Gastrocnemius medialis (tissue), 4 donors: ENCODE data around the gene TNNT1. TPM values are rescaled to one million over a fixed set of nuclear protein-coding genes. Genes with fewer than 3 reads are reported as not detected.

Experiments
- ATAC-seq, 2 donors: fragments of 150-250 bp; one replicate each; pipeline ENCODE4 v1.9.1; 2016
- DNase-seq, 2 donors: peaks; one replicate each; pipeline ENCODE4 v3.0.0-alpha.2; 2019
- H3K27ac ChIP-seq, 4 donors: fragments of 200-600 bp; sonication (generic); 1 replicate in 1 of 4; 2 replicates in 3 of 4; pipeline ENCODE4 v1.5.1; 2016 to 2018; ENCODE audit warnings: mild to moderate bottlenecking in 2 of 4, moderate library complexity in 1 of 4
- H3K27me3 ChIP-seq, 3 donors: fragments of 200-600 bp; sonication (generic) in 2 of 3; 1 replicate in 1 of 3; 2 replicates in 2 of 3; pipeline versions ENCODE4 v1.5.1 to v1.6.0; 2016 to 2019; ENCODE audit warnings: mild to moderate bottlenecking in 1 of 3, moderate library complexity in 1 of 3
- H3K36me3 ChIP-seq, 2 donors: fragments of 200-600 bp; sonication (generic) in 1 of 2; one replicate each; pipeline ENCODE4 v1.5.1; 2017 to 2018
- H3K4me1 ChIP-seq, 2 donors: fragments of 200-600 bp; sonication (generic) in 1 of 2; one replicate each; pipeline ENCODE4 v1.5.1; 2016 to 2017; ENCODE audit warnings: mild to moderate bottlenecking in 2 of 2
- H3K4me3 ChIP-seq, 4 donors: fragments of 200-600 bp; sonication (generic) in 3 of 4; 1 replicate in 1 of 4; 2 replicates in 3 of 4; pipeline ENCODE4 v1.5.1; 2016 to 2019; ENCODE audit warnings: mild to moderate bottlenecking in 2 of 4
- H3K9me3 ChIP-seq, 3 donors: fragments of 200-600 bp; sonication (generic) in 2 of 3; 1 replicate in 1 of 3; 2 replicates in 2 of 3; pipeline ENCODE4 v1.5.1; 2016 to 2019
- POLR2A ChIP-seq, 2 donors: fragments of 450-650 bp; IDR thresholded peaks; one replicate each; pipeline ENCODE4 v1.6.1; 2017; ENCODE audit warnings: antibody characterized with exemption in 2 of 2, mild to moderate bottlenecking in 2 of 2, moderate library complexity in 2 of 2
- in situ Hi-C, 4 donors: fragments of 200-750 bp; cut with MboI; loops; one replicate each; pipeline versions ENCODE4 v1.15.0 to v1.8.0; 2017; ENCODE audit warnings: low sequenced_read_pairs in 4 of 4
- intact Hi-C: fragments of 100-400 bp; cut with DNase I; formaldehyde crosslinking; loops from one replicate; pipeline ENCODE4 v1.15.1; 2023; ENCODE audit warnings: low total_unique reads
- total RNA-seq, 4 donors: library from RNA; depleted of rRNA; stranded (reverse); fragments of >200 nt; gene quantifications; one replicate each; pipeline versions ENCODE4 v1.1.0 to v1.2.3, GENCODE V29; 2016
- TF ChIP-seq, protein P1 (sequence below), 5 experiments: fragments of 450-650 bp in 3 of 5; fragments of 200-600 bp in 2 of 5; sonication (generic) in 2 of 5; IDR thresholded peaks in 4 of 5; conservative IDR thresholded peaks in 1 of 5; 1 replicate in 4 of 5; 2 replicates in 1 of 5; pipeline ENCODE4 v1.5.1; 2016 to 2019; ENCODE audit warnings: antibody characterized with exemption in 5 of 5, mild to moderate bottlenecking in 3 of 5, moderate library complexity in 3 of 5

The TNNT1 gene
- total RNA-seq, 4 donors from 2014 or later, result 2,342 to 9,166 (median 6,627) TPM

DNA sequence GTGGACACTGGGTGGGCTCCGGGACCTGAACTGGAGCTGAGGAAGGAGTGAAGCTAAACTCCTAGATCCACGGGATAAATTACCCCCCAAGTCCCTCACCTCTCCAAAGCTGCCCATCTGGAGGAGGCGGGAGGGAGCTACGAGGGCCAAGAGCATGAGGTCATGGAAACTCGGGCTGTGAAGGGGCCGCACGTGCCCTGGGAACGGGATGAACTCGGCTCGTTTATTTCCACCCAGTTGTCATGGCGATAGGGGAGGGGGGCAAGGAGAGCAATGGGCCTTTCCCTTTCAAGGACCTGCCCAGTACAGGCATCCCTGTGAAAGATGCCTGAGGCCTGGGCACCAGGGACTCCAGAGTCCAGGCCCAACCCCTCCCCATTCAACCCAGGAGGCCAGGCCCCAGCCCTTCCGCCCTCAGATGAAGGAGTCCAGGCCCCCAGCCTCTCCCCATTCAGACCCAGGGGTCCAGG is 35.4 kb downstream of the TNNT1 start:
- peak in 1 of 2 donors; percentile 21 for ATAC-seq
- peak; percentile 73 for DNase-seq
- Histone ChIP-seq H3K36me3 (peaks cover 0 to 11% of the 10 kb centered on the region in 2 donors), H3K4me3 (peak overlapping the region in 2 of 4 donors; percentile 2 to 5), H3K9me3 (no peaks in the 10 kb centered on the region), H3K4me1 (peaks cover 33 to 48% of the 10 kb centered on the region in 2 donors), H3K27me3 (no peaks in the 10 kb centered on the region), H3K27ac (peak overlapping the region; percentile 74 to 88 (median 83))
- TF ChIP-seq, protein P1, sequence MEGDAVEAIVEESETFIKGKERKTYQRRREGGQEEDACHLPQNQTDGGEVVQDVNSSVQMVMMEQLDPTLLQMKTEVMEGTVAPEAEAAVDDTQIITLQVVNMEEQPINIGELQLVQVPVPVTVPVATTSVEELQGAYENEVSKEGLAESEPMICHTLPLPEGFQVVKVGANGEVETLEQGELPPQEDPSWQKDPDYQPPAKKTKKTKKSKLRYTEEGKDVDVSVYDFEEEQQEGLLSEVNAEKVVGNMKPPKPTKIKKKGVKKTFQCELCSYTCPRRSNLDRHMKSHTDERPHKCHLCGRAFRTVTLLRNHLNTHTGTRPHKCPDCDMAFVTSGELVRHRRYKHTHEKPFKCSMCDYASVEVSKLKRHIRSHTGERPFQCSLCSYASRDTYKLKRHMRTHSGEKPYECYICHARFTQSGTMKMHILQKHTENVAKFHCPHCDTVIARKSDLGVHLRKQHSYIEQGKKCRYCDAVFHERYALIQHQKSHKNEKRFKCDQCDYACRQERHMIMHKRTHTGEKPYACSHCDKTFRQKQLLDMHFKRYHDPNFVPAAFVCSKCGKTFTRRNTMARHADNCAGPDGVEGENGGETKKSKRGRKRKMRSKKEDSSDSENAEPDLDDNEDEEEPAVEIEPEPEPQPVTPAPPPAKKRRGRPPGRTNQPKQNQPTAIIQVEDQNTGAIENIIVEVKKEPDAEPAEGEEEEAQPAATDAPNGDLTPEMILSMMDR (IDR thresholded peaks at IDR 0.05 in 4 of 5, conservative IDR thresholded peaks at IDR 0.05 in 1 of 5), result no peak
- TF ChIP-seq POLR2A (IDR thresholded peaks at IDR 0.05), result no peak
- intact Hi-C loops (loop anchor here (10.0 kb wide), 1 partner anchor 271 kb away; the partner anchor contains the start of genes RPL28 and TMEM238), in situ Hi-C loops (loop anchor here in 1 of 4 donors (25.0 kb wide), 1 partner anchor 1001 kb away; the partner anchor contains the start of genes NDUFA3, OSCAR, PRPF31 and TFPT)

DNA sequence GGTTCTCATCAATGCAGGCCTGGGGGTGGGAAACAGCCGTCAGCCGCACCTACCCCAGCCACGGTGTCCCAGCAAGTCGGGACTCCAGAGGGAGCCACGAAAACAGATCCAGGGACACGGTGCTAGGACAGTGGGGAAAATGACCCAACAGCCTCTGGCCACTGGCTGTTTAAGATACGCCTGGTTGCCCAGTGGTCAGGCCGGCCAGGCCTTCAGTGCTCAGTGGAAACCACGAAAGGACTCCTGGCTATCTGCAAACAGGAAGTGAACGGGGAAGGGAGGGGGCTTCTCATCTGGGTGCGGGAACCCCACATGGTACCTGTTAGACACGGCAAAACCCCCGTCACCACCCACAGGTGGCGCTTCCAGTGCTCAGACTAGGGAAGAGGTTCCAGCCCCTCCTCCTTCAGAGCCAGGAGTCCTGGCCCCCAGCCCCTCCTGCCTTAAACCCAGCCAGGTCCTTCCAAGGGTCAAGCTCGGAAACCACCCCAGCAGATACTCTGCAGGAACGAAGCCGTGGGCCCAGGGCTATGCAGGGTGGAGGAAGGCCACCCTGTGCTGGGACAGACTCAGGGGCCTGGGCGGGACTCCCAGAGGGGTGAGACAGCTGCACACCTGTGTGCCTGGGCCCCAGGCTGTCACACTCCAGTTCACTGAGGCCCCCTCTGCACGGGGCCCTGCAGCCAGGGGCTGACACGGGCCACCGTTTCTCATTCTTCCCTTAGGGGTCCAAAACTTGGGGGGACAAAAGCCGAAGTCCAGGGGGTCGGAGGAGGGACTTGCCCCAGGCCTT is 36.0 kb downstream of the TNNT1 start:
- Histone ChIP-seq H3K27me3 (no peaks in the 10 kb centered on the region), H3K4me1 (peaks cover 28 to 43% of the 10 kb centered on the region in 2 donors), H3K36me3 (peaks cover 0 to 11% of the 10 kb centered on the region in 2 donors), H3K9me3 (no peaks in the 10 kb centered on the region), H3K4me3 (no peak overlapping the region), H3K27ac (peak overlapping the region; percentile 74 to 86 (median 78))
- ATAC-seq, result no peak
- in situ Hi-C loops, result loop anchor here in 1 of 4 donors (25.0 kb wide), 1 partner anchor 1001 kb away; the partner anchor contains the start of genes NDUFA3, OSCAR, PRPF31 and TFPT
- intact Hi-C loops, result loop anchor here (10.0 kb wide), 1 partner anchor 272 kb away; the partner anchor contains the start of genes RPL28 and TMEM238
- peak in 1 of 2 donors; percentile 13 for DNase-seq
- TF ChIP-seq, protein P1 (IDR thresholded peaks at IDR 0.05 in 4 of 5, conservative IDR thresholded peaks at IDR 0.05 in 1 of 5), result no peak
- TF ChIP-seq POLR2A (IDR thresholded peaks at IDR 0.05), result no peak

GRCh38 chr19:55112246-55112776 is 36.7 kb downstream of the TNNT1 start:
- peak overlapping the region; percentile 74 to 86 (median 78) for H3K27ac ChIP-seq
- no peaks in the 10 kb centered on the region for H3K9me3 ChIP-seq
- H3K4me3 ChIP-seq, result no peak overlapping the region
- intact Hi-C loops (loop anchor here (10.0 kb wide), 1 partner anchor 272 kb away; the partner anchor contains the start of genes RPL28 and TMEM238), in situ Hi-C loops (loop anchor here in 1 of 4 donors (25.0 kb wide), 1 partner anchor 1000 kb away; the partner anchor contains the start of genes NDUFA3, OSCAR, PRPF31 and TFPT)
- TF ChIP-seq POLR2A (IDR thresholded peaks at IDR 0.05), result no peak
- TF ChIP-seq, protein P1 (IDR thresholded peaks at IDR 0.05 in 4 of 5, conservative IDR thresholded peaks at IDR 0.05 in 1 of 5), result no peak
- H3K36me3 ChIP-seq, result peaks cover 0 to 11% of the 10 kb centered on the region in 2 donors
- peaks cover 28 to 43% of the 10 kb centered on the region in 2 donors for H3K4me1 ChIP-seq
- ATAC-seq, result no peak
- no peak for DNase-seq
- no peaks in the 10 kb centered on the region for H3K27me3 ChIP-seq

GRCh38 chr19:55111238-55111831 is 37.7 kb downstream of the TNNT1 start:
- Histone ChIP-seq H3K36me3 (peaks cover 0 to 11% of the 10 kb centered on the region in 2 donors), H3K27ac (peak overlapping the region; percentile 74 to 86 (median 78))
- intact Hi-C loops, result loop anchor here (10.0 kb wide), 1 partner anchor 273 kb away; the partner anchor contains the start of genes RPL28 and TMEM238

More at GRCh38 chr19:55111238-55111831, 37.7 kb downstream of the TNNT1 start:
- Histone ChIP-seq H3K9me3 (no peaks in the 10 kb centered on the region), H3K4me3 (no peak overlapping the region), H3K4me1 (peaks cover 27 to 41% of the 10 kb centered on the region in 2 donors), H3K27me3 (no peaks in the 10 kb centered on the region)
- DNase-seq (no peak), ATAC-seq (no peak)
- TF ChIP-seq, protein P1 (IDR thresholded peaks at IDR 0.05 in 4 of 5, conservative IDR thresholded peaks at IDR 0.05 in 1 of 5), result no peak
- no peak for TF ChIP-seq POLR2A (IDR thresholded peaks at IDR 0.05)
- in situ Hi-C loops, result loop anchor here in 1 of 4 donors (25.0 kb wide), 1 partner anchor 999 kb away; the partner anchor contains the start of genes NDUFA3, OSCAR, PRPF31 and TFPT
